Measurements from ENCODE around the gene RASGRF1.
"Not testable (repeated sequence)": the region's sequence is repeated elsewhere in the genome, so short reads cannot be mapped to it uniquely, and the experiment has no call there.

RASGRF1 gene

GRCh38 chr15:79003301-79003700 lies 87.3 kb downstream of the RASGRF1 start:
- DNase-seq = no peak

GRCh38 chr15:79002581-79002980 lies 88.0 kb downstream of the RASGRF1 start:
- no peak for DNase-seq

- DNase-seq = no peak
These were observed 90.9 kb downstream of the RASGRF1 start for GRCh38 chr15:78999636-79000035.

GRCh38 chr15:78998526-78998925 lies 92.1 kb downstream of the RASGRF1 start:
- DNase-seq = no peak

- no peak for DNase-seq
These were observed 92.5 kb downstream of the RASGRF1 start for GRCh38 chr15:78997981-78998499.

- DNase-seq = no peak
These were observed 93.7 kb downstream of the RASGRF1 start for GRCh38 chr15:78996894-78997275.

GRCh38 chr15:78995921-78996893 lies 94.4 kb downstream of the RASGRF1 start:
- no peak for DNase-seq

GRCh38 chr15:78995161-78995560 lies 95.4 kb downstream of the RASGRF1 start:
- DNase-seq = not testable (repeated sequence)

GRCh38 chr15:78993931-78994530 lies 96.5 kb downstream of the RASGRF1 start:
- no peak for DNase-seq

GRCh38 chr15:78993257-78993930 lies 97.2 kb downstream of the RASGRF1 start:
- no peak for DNase-seq

- DNase-seq = no peak
These were observed 97.9 kb downstream of the RASGRF1 start for GRCh38 chr15:78992416-78993256.

GRCh38 chr15:78991879-78992278 lies 98.7 kb downstream of the RASGRF1 start:
- no peak for DNase-seq

GRCh38 chr15:78991476-78991875 lies 99.1 kb downstream of the RASGRF1 start:
- no peak for DNase-seq

GRCh38 chr15:78990278-78990677 lies 100.3 kb downstream of the RASGRF1 start:
- DNase-seq = no peak

GRCh38 chr15:78989701-78990240 lies 100.8 kb downstream of the RASGRF1 start:
- no peak for DNase-seq

- no peak for DNase-seq
These were observed 102.1 kb downstream of the RASGRF1 start for GRCh38 chr15:78988361-78988911.

GRCh38 chr15:78987556-78988360 lies 102.8 kb downstream of the RASGRF1 start:
- no peak for DNase-seq

- DNase-seq = no peak
These were observed 104.6 kb downstream of the RASGRF1 start for GRCh38 chr15:78985859-78986475.

GRCh38 chr15:78984041-78984440 lies 106.5 kb downstream of the RASGRF1 start:
- no peak for DNase-seq

- DNase-seq = no peak
These were observed 107.2 kb downstream of the RASGRF1 start for GRCh38 chr15:78983146-78983918.

Measured in NCI-H1694 treated with DMSO at 0.1 percent for 48 hours (cell line).